GM19455 (cell line): ENCODE data around the gene RASA4.
"Not testable (repeated sequence)": the region's sequence is repeated elsewhere in the genome, so short reads cannot be mapped to it uniquely, and the experiment has no call there.

ENCODE experiments used
- ATAC-seq: cut with Tn5 transposase; IDR thresholded peaks from one replicate; pipeline ENCODE4 v1.9.1; 2021; ENCODE audit not compliant: unreplicated experiment

RASA4 gene

DNA sequence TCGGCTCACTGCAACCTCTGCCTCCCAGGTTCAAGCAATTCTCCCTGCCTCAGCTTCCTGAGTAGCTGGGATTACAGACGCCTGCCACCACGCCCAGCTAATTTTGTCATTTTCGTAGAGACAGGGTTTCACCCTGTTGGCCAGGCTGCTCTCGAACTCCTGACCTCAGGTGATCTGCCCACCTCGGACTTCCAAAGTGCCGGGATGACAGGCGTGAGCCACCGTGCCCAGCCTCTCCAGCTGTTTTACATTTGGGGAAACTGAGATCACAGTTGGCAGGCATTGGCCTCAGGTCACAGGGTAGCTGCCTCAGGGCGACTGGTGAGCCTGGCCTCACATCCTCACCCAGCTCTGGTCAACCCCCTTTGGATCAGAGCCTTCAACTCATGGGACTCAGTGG lies 6.8 kb downstream of the RASA4 start:
- ATAC-seq, result not testable (repeated sequence)

DNA sequence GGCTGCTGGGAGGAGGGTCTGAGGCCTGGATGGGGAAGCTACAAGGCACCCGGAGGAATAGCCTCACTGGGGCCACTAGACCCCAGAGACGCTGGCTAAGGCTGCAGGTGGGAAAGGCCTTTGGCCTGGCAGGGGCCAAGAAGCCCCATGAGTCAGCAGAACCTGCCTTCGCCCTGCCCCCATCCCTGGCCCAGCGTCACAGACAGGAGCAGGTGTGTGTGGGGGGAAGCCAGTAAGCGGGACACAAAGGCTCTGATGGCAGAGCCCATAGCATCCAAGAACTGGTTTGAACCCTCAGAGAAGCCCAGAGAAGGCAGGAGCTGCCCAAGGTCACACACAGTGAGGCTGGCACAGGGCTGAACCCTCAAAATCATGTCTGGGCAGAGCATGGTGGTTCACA lies 9.7 kb downstream of the RASA4 start:
- ATAC-seq, result not testable (repeated sequence)

DNA sequence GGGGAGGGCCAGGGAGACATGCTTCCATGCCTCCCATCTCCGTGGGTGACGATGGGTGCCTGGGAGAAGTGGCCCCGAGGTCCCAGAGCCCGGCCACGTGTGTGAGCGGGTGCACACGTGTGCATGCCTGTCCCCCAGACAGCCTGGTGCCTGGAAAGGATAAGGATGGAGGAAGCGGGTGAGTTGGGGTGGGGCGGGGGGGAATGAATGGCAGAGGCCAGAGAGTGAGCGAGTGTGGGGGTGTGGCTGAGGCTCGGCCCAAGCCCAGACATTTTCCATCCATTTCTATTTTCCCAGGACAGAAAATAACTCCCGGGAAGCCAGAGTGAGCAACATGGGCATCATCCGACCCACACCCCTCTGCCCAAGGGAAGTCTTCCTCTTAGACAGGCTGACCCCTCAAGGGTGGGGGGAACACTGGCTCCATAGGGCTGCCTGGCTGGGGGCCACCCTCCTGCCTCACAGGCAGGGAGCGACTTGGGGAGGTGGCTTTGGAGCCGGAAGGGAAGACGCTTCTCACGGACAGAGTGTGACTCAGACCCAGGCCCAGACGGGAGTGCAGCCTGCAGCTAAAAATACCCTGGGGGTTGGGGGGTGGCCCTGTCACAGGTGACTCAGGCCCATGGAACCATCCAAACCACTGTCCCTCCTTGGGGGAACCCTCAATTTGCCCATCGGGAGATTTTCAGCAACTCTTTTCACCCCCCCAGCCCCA lies 12.0 kb downstream of the RASA4 start:
- ATAC-seq, result not testable (repeated sequence)

DNA sequence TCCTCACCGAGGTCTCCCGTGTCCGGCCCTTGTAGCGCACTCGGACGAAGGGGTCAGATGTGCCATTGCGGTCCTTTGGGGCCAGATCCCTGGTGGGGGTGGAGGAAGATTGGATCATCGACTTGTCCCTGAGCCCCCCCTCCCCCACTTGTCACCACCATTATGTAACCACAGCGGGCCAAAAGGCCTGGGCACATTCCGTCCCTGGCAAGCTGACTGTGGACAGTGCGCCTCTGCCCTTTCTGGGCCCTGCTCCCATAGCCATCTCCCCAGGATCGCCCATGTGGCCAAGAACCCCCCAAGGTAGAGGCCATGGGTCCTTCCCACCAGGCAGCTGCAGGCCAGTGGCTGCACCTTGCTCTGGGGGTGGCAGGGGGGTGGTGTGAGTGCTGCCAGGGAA lies 14.2 kb downstream of the RASA4 start:
- ATAC-seq, result not testable (repeated sequence)

GRCh38 chr7:102599699-102600098 lies 16.9 kb downstream of the RASA4 start:
- ATAC-seq, result not testable (repeated sequence)

- not testable (repeated sequence) for ATAC-seq
These were observed 20.5 kb downstream of the RASA4 start for GRCh38 chr7:102596036-102596435.

- ATAC-seq, result peak; percentile 50
These were observed 22.8 kb downstream of the RASA4 start for GRCh38 chr7:102593637-102594334.

DNA sequence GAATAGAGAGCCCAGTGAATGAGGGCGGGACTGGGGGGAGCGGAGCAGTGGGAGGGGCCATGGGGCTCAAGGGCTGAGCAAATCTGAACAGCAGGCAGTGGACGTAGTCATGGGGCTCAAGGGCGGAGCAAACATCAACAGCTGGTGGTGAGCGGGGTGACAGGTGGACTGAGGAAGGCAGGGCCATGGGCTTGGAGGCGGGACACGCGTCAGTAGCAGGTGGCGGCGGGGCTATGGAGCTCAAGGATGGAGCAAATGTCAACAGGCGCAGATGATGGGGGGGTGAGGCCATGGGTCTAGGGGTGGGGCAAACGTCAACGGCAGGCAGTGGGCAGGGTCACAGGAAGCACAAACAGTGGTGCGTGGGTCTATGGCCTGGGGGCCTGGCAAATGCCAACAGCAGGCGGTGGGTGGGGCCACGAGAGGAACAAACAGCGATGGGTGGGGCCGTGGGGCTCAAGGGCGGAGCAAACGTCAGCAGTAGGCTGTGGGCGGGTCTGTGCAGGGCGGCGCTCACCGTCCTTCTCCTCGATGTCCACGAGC lies 24.0 kb downstream of the RASA4 start:
- ATAC-seq, result peak; percentile 70

DNA sequence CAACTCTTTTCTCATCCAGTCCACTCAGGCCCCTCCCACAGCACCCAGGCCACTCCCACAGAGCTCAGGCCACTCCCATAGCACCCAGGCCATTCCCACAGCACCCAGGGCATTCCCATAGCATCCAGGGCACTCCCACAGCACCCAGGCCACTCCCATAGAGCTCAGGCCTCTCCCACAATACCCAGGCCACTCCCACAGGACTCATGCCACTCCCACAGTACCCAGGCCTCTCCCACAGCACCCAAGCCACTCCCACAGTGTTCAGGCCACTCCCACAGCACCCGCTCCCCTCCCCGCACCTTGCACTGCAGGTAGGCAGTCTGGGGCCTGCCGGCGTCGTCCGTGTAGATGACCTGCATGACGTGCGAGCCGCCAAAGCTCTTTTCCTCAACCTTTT lies 26.7 kb downstream of the RASA4 start:
- ATAC-seq, result not testable (repeated sequence)

- not testable (repeated sequence) for ATAC-seq
These were observed 33.1 kb downstream of the RASA4 start for GRCh38 chr7:102583495-102583894.

- ATAC-seq, result not testable (repeated sequence)
These were observed 34.8 kb downstream of the RASA4 start for GRCh38 chr7:102581722-102582121.

DNA sequence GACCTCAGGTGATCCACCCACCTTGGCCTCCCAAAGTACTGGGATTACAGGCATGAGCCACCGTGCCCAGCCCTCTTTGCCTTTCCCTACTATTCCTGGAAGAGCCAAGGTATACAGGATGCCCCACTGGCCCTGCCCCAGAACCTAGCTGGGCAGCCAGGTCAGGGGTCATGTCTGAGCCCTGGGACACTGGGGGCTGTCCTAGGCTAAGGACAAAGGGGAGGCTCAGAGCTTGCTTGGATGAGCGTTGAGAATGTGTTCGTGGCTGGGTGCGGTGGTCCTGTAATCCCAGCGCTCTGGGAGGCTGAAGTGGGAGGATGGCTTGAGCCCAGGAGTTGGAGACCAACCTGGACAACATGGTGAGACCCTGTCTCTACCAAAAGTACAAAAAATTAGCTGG lies 38.1 kb downstream of the RASA4 start:
- ATAC-seq, result not testable (repeated sequence)

- not testable (repeated sequence) for ATAC-seq
These were observed 39.0 kb downstream of the RASA4 start for GRCh38 chr7:102577315-102578240.

DNA sequence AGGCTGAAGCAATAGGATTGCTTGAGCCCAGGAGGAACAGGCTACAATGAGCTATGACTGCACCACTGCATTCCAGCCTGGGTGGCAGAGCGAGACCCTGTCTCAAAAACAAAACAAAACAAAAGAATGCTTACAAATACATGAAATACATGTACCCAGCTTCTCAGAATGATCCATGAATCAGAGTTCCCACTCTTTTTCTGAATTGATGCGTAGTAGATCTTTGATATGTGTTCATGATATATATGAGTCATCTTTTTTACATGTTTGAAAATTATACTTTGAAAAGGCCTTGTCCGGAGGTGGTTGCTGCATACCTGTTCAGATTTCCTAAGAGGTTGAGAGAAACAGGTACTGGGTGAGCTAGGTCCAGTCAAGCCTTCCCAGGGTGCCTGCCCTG lies 40.2 kb downstream of the RASA4 start:
- ATAC-seq, result not testable (repeated sequence)

DNA sequence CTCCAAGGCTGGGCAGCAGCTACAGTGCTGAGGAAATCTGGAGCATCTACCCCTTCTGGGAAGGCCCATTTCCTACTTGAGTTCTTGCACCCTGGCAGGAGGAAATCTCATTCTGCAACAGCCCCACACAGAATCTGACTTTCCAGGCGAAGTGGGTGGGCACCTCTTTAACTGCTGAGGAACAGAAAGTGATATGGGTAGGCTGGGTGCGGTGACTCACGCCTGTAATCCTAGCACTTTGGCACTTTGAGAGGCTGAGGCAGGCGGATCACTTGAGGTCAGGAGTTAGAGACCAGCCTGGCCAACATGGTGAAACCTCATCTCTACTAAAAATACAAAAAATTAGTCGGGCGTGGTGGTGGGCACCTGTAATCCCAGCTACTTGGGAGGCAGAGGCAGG lies 41.9 kb downstream of the RASA4 start:
- not testable (repeated sequence) for ATAC-seq

DNA sequence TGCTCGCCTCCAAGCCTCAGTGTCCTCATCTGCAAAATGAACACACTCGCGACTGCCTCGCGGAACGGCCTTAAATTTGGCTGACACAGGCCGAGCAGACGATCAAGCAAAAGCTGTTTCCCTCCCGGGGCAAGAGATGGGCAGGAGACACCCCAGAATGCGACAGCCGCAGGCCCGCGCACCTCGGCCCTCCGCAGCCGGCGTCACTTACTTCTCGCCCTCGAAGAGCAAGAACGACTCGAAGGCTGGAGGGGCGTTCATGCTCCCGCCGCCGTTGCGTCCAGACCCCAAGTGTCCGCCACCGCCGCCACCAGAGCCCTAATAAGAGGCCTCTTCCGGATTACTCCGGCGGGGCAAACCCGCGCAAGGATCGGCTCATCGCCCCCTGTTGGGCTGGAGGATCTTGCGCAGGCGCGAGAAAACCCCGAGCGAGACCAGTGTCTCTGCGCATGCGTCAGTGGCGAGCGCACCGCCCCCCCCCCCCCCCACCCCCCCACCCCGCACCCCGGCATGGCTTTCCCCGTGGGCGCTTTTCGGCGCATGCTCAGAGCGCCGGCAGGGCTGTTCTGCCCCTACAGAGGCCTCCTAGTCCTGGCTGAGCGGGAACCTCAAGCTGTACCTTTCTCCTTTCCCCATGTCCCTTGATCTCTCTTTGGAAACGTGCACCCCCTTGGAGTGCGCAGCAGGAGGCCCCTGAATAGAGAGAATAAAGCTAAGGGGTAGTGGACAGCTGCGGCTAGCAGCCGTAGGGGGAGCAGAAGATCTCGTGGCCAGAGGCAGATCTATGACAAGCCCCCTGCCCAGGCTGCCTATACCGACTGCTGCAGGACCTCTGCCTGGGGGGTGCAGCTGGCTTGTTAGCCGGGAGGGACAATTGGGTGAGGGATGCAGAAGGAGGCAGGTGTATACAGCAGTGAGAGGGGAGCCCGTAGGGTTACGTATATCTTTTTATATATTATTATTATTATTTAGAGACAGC lies 44.0 kb downstream of the RASA4 start, which contains the start of gene POLR2J3:
Gene POLR2J3 (minus strand): TSS at position 323 of the 979 bp plus-strand sequence. CDS start 62 bp downstream, at position 261.
- ATAC-seq, result peak; percentile 94

- not testable (repeated sequence) for ATAC-seq
These were observed 47.9 kb downstream of the RASA4 start for GRCh38 chr7:102568620-102569019.

DNA sequence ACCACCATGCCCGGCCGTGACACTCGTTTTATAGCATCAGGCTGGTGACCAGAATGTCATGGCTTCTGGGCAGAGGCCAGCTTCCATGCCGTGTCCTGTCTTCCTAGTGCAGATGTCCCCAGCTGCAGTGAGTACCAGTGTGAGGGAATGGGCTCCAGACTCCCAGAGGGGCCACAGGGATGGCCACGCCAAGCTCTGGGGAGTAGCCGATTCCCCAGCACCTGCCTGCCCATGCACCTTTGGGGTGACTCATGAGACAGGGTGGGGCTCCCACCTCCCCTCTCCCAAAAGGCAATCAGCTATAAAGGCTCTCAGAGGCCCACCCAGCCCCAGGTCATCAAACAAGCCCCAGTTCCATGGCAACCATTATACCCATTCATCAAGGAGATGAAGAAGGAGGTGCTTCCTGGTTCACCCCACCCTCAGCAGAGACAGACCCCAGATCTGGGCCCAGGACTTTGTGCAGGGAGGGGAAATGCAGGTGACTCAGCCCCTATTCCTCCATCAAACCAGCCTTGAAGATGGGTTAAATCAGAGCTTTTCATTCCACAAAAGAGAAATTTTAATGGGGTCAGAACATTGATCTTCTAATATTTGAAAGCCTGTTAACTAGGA lies 65.6 kb downstream of the RASA4 start, which contains the start of gene SPDYE2:
Gene SPDYE2 (plus strand): TSS at position 419 of the 615 bp plus-strand sequence. CDS start 2,030 bp downstream, outside the sequence.
- ATAC-seq, result not testable (repeated sequence)

- not testable (repeated sequence) for ATAC-seq
These were observed 70.2 kb downstream of the RASA4 start for GRCh38 chr7:102546353-102546752.
